ENCODE results near the gene ZNF407. TPM values are rescaled to one million over a fixed set of nuclear protein-coding genes. Genes with fewer than 3 reads are reported as not detected.

Gene ZNF407
- total RNA-seq, 2 donors from 2014 or later, result 11.7 to 22.2 TPM

DNA sequence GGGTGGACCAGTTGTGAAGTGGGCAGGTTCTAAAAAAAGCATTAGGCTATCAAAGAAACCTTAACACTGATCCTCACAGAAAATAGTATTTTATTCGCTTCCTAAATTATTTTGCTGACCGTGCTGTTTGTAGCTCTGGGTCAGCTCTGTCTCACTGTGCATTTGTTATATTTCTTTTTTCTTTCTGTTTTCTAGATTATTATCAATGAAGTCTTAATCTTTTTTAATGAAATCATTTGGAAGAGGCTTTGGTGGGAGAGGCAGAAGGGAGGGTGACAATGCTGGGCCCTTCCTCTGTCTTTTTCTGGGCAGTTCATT is 397.7 kb downstream of the ZNF407 start:
- TF ChIP-seq CTCF (IDR thresholded peaks at IDR 0.05) (no peak), POLR2AphosphoS5 (IDR thresholded peaks at IDR 0.05) (no peak), POLR2A (IDR thresholded peaks at IDR 0.05) (no peak)
- intact Hi-C loops (cut with DNase I), result no loop called here
- no peaks in the 10 kb centered on the region for H3K4me1 ChIP-seq (replicated peaks)
- WGBS, result 91% methylated on average over 2 of the region's 2 CpGs
- DNase-seq (ENCODE audit: low spot score), result no peak
- no peaks in the 10 kb centered on the region for H3K9me3 ChIP-seq
- H3K27me3 ChIP-seq (replicated peaks; ENCODE audit: insufficient read depth), result no peaks in the 10 kb centered on the region
- H3K27ac ChIP-seq, result no peak overlapping the region
- H3K36me3 ChIP-seq, result no peaks in the 10 kb centered on the region
- H3K4me3 ChIP-seq, result no peak overlapping the region

DNA sequence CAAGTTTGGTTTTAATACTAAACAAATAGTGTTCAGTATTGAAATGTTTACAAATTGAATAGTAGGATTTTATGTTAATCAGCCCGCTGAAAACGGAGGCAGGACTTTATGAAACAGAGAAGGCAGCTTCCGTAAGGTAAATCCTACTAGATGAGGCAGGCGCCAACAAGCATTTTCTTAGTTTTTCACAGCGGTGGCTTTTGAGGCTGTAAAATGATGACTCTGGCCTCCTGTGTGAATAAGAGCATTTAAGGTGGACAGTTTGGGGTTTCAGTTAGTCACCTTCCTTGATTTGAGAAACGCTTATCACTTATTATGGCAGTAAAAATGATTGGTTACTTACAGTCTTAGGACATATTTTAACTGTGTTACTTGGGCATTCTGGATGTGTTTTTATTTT is 398.4 kb downstream of the ZNF407 start:
- TF ChIP-seq POLR2AphosphoS5 (IDR thresholded peaks at IDR 0.05) (no peak), POLR2A (IDR thresholded peaks at IDR 0.05) (no peak), CTCF (IDR thresholded peaks at IDR 0.05) (no peak)
- Histone ChIP-seq H3K27ac (no peak overlapping the region), H3K27me3 (replicated peaks; ENCODE audit: insufficient read depth) (no peaks in the 10 kb centered on the region), H3K36me3 (no peaks in the 10 kb centered on the region), H3K4me3 (no peak overlapping the region), H3K9me3 (no peaks in the 10 kb centered on the region), H3K4me1 (replicated peaks) (no peaks in the 10 kb centered on the region)
- intact Hi-C loops (cut with DNase I), result no loop called here
- no peak for DNase-seq (ENCODE audit: low spot score)
- 80% methylated on average over 6 of the region's 6 CpGs for WGBS

DNA sequence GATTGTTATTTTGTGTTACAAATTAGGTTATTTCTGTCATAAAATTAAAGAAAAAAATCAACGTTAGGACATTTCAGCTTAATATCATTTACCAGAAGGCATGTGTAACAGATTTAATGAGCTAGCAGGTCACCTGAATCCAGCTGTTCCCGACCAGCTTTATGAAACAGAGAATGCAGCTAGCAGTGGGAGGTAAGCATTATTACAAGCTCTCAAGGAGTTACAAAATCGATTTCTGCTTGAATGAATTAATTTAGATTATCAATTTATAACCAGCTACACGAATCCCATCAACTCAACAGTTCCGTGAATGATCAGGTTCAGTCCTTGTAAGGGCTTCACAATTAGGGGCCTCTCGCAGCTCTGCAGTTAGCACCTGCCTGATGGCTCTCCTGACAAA is 399.3 kb downstream of the ZNF407 start:
- no peak overlapping the region for H3K27ac ChIP-seq
- no peaks in the 10 kb centered on the region for H3K27me3 ChIP-seq (replicated peaks; ENCODE audit: insufficient read depth)
- TF ChIP-seq POLR2AphosphoS5 (IDR thresholded peaks at IDR 0.05) (no peak), CTCF (IDR thresholded peaks at IDR 0.05) (no peak), POLR2A (IDR thresholded peaks at IDR 0.05) (no peak)
- H3K9me3 ChIP-seq, result no peaks in the 10 kb centered on the region
- intact Hi-C loops (cut with DNase I), result no loop called here
- no peak overlapping the region for H3K4me3 ChIP-seq
- no peaks in the 10 kb centered on the region for H3K36me3 ChIP-seq
- no peak for DNase-seq (ENCODE audit: low spot score)
- 83% methylated on average over 6 of the region's 6 CpGs for WGBS
- no peaks in the 10 kb centered on the region for H3K4me1 ChIP-seq (replicated peaks)

- Histone ChIP-seq H3K27me3 (replicated peaks; ENCODE audit: insufficient read depth) (no peaks in the 10 kb centered on the region), H3K9me3 (no peaks in the 10 kb centered on the region), H3K36me3 (no peaks in the 10 kb centered on the region), H3K27ac (no peak overlapping the region), H3K4me3 (no peak overlapping the region), H3K4me1 (replicated peaks) (no peaks in the 10 kb centered on the region)
- no peak for TF ChIP-seq POLR2AphosphoS5 (IDR thresholded peaks at IDR 0.05)
- no peak for TF ChIP-seq CTCF (IDR thresholded peaks at IDR 0.05)
- no peak for TF ChIP-seq POLR2A (IDR thresholded peaks at IDR 0.05)
- DNase-seq (ENCODE audit: low spot score), result no peak
- WGBS, result 79% methylated on average over 3 of the region's 3 CpGs
- intact Hi-C loops (cut with DNase I), result no loop called here
Observed at GRCh38 chr18:75000920-75001319, 403.2 kb downstream of the ZNF407 start.

- no peak for DNase-seq (ENCODE audit: low spot score)
- intact Hi-C loops (cut with DNase I), result no loop called here
- Histone ChIP-seq H3K4me1 (replicated peaks) (no peaks in the 10 kb centered on the region), H3K27me3 (replicated peaks; ENCODE audit: insufficient read depth) (no peaks in the 10 kb centered on the region), H3K36me3 (no peaks in the 10 kb centered on the region), H3K4me3 (no peak overlapping the region), H3K9me3 (no peaks in the 10 kb centered on the region), H3K27ac (no peak overlapping the region)
- 74% methylated on average over 2 of the region's 2 CpGs for WGBS
- TF ChIP-seq POLR2AphosphoS5 (IDR thresholded peaks at IDR 0.05) (no peak), CTCF (IDR thresholded peaks at IDR 0.05) (no peak), POLR2A (IDR thresholded peaks at IDR 0.05) (no peak)
Observed at GRCh38 chr18:75003039-75003438, 405.4 kb downstream of the ZNF407 start.
